B cell (primary cell): ENCODE results near the gene MAPRE2.

Experiments
- EZH2 ChIP-seq: IDR thresholded peaks from 2 replicates; pipeline ENCODE4 v1.6.1; 2012; ENCODE audit warnings: borderline replicate concordance, low read depth, mild to moderate bottlenecking, moderate library complexity, low read length; ENCODE audit not compliant: insufficient read depth, poor library complexity, severe bottlenecking
- TF ChIP-seq, protein P1 (sequence below): fragments of 200-600 bp; IDR thresholded peaks from one replicate; pipeline ENCODE4 v1.8.0; 2022; ENCODE audit warnings: antibody characterized with exemption, mild to moderate bottlenecking

DNA sequence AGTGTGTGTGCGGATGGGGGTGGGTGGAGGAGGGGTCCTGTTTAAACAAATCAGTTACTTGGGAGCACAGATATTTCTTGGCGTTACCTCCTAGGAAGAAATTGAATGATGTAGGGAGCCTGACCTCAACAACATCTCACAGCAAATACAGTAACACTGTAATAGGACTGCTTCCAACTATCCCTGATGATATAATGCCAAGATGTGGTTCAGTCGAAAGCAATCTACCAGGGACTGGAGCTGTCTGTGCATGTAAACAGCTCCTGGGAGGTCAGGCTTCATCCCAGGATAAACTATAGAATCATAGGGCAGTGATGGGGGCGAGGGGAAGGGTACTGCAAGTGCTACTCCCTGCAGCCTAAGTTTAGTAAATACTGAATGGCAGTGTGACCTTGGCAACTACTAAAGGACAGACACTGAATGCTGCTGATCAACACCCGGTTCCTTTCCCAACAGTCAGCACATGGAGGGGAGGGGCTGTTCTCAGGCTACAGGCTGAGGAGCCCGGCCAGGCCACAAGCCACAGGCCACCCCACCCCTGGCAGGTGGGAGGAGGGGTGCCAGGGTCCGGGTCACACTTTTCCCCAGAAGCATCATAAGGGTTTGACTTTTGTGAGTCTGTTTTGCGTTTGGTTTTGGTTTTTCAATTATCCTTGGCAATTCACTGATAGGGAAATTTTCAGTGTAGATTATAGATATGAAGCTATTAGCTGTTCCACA, 114.3 kb downstream of the MAPRE2 start:
- TF ChIP-seq EZH2 = no peak
- TF ChIP-seq, protein P1, sequence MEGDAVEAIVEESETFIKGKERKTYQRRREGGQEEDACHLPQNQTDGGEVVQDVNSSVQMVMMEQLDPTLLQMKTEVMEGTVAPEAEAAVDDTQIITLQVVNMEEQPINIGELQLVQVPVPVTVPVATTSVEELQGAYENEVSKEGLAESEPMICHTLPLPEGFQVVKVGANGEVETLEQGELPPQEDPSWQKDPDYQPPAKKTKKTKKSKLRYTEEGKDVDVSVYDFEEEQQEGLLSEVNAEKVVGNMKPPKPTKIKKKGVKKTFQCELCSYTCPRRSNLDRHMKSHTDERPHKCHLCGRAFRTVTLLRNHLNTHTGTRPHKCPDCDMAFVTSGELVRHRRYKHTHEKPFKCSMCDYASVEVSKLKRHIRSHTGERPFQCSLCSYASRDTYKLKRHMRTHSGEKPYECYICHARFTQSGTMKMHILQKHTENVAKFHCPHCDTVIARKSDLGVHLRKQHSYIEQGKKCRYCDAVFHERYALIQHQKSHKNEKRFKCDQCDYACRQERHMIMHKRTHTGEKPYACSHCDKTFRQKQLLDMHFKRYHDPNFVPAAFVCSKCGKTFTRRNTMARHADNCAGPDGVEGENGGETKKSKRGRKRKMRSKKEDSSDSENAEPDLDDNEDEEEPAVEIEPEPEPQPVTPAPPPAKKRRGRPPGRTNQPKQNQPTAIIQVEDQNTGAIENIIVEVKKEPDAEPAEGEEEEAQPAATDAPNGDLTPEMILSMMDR = no peak
